ACC112 (cell line): ENCODE measurements around the gene NRTN.
"Not testable (repeated sequence)": the region's sequence is repeated elsewhere in the genome, so short reads cannot be mapped to it uniquely, and the experiment has no call there.

ENCODE experiments used
- H2AFZ ChIP-seq: fragments of 200-600 bp; sonication (generic); one replicate; pipeline ENCODE4 v1.6.0; 2017; ENCODE audit warnings: antibody characterized with exemption, low read length; ENCODE audit not compliant: unreplicated experiment
- H3K27ac ChIP-seq: fragments of 200-600 bp; sonication (generic); 2 replicates; pipeline ENCODE4 v1.5.1; 2014; ENCODE audit warnings: low read depth, mild to moderate bottlenecking, antibody characterized with exemption, low read length, moderate library complexity
- H3K27me3 ChIP-seq: fragments of 200-600 bp; sonication (generic); 2 replicates; pipeline ENCODE4 v1.6.1; 2014; ENCODE audit warnings: mild to moderate bottlenecking, antibody characterized with exemption, low read length, moderate library complexity, mixed read lengths; ENCODE audit not compliant: insufficient read depth
- H3K36me3 ChIP-seq: fragments of 200-600 bp; sonication (generic); 2 replicates; pipeline ENCODE4 v1.6.1; 2016; ENCODE audit warnings: mild to moderate bottlenecking, antibody characterized with exemption, low read length, moderate library complexity, mixed read lengths; ENCODE audit not compliant: insufficient read depth
- H3K4me1 ChIP-seq: fragments of 200-600 bp; sonication (generic); one replicate; pipeline ENCODE4 v1.6.1; 2016; ENCODE audit warnings: low read length, mixed read lengths; ENCODE audit not compliant: insufficient read depth, unreplicated experiment, control insufficient read depth
- H3K4me3 ChIP-seq: fragments of 200-600 bp; sonication (generic); 2 replicates; pipeline ENCODE4 v1.5.1; 2014; ENCODE audit warnings: mild to moderate bottlenecking, low read depth, low read length
- H3K79me2 ChIP-seq: fragments of 200-600 bp; sonication (generic); one replicate; pipeline ENCODE4 v1.6.0; 2016; ENCODE audit warnings: low read length; ENCODE audit not compliant: control insufficient read depth, unreplicated experiment, insufficient read depth

The NRTN gene

DNA sequence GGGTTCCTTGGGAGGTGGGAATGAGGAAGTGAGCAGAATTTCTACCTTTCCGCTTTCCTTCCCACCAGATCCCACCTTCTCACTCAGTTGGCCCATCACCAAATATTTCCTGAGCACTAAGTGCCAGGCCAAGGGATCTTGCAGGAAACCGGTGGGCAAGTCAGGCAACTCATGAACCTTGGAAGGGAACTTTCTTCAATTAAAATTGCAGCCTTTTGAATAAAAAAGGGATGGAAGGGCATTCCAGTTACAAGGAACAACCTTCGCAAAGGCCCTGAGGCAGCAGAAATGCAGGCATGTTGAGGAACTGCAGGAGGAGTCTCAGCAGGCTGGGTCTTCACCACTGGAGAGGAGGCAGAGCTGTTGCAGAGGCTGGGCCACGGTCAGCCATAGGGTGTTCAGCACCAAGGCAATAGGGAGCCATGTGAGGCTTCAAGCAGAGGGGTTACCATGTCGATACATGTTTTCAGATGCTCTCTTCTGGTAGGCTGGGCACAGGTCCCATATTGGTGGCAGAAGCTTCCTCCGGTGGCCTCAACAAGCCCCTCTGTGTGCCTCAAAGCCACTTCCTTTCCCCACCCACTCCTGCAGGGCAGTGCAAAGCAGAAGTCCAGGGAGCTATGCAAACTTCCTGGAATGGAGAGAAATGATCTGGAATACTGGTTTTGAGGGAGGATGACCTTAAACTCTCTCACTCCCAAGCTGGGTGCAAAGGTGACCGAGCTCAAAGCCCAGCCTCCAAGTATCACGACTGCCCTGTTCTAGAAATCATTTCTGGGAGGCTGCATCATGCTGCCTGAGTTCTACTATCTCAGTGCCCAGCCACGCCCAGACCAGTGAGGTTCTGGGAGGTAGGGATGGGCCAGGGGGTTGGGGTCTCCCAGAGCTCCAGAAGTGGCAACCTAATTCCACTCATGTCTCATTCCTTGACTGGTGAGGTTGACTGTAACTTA, 34.5 kb downstream of the NRTN start, which contains the start of gene FUT6:
FUT6 (minus strand) TSS at position 638 of the 953 bp plus-strand sequence. CDS start 7,135 bp downstream, outside the sequence.
- no peak within 1 kb of the TSS for H2AFZ ChIP-seq

DNA sequence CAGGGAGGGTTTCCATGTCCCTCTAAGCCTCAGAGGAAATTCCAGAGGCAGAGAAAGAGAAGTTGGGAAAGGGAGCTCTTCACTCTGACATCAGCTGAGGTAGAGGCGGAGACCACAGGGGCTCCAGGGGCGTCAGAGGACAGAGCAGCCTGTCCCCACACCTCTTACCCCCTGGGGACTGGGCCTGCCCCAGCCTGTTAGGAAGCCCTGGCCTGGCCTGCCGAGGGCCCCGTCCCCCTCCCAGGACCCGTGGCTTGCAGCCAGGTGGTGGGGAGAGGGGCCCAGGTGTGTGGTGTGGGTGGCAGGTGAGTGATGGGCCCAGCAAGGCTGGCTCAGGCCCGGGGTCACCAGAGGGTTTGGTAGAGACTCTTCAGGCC, 36.9 kb downstream of the NRTN start:
- not testable (repeated sequence) for H3K4me1 ChIP-seq, H2AFZ ChIP-seq, H3K27me3 ChIP-seq, H3K4me3 ChIP-seq, H3K27ac ChIP-seq, H3K79me2 ChIP-seq, H3K36me3 ChIP-seq

More for the DNA sequence above, 34.5 kb downstream of the NRTN start, which contains the start of gene FUT6:
- Histone ChIP-seq H3K4me3 (no peak within 1 kb of the TSS), H3K36me3 (no peaks in the 10 kb centered on the region), H3K79me2 (no peaks in the 10 kb centered on the region), H3K4me1 (no peaks in the 10 kb centered on the region), H3K27ac (no peak within 1 kb of the TSS), H3K27me3 (no peaks in the 10 kb centered on the region)

DNA sequence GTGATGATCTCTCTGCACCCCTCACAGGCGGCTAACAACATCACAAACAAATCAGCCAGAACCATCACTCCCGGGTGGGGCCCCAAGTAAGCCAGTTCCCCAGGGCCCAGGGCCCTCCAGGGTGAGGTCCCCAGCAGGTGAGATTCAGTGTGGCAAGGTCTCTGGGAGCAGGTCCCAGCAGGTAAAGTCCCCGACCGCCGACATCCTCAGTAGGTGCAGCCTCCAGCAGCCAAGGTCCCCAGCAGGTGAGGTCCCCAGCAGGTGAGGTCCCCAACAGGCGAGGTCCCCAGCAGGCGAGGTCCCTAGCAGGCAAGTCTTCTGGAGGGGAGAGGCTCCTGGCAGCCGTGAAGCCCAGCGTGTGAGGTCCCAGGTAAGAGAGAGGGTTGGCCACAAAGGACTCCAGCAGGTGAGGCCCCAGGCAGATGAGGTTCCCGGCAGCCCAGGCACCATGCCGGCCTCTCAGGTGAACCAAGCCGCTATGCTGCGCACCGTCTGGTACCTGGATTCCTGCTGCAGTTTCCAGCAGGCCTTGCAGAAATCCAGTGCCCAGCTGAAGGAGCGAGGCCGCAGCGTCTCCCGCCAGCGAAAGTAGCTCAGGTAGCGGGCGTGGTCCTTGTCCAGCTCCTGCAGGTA, 38.5 kb downstream of the NRTN start:
- Histone ChIP-seq H3K36me3 (no peaks in the 10 kb centered on the region), H3K79me2 (no peaks in the 10 kb centered on the region), H3K4me3 (no peak overlapping the region), H3K27ac (no peak overlapping the region), H3K4me1 (no peaks in the 10 kb centered on the region), H3K27me3 (no peaks in the 10 kb centered on the region), H2AFZ (no peak overlapping the region)

DNA sequence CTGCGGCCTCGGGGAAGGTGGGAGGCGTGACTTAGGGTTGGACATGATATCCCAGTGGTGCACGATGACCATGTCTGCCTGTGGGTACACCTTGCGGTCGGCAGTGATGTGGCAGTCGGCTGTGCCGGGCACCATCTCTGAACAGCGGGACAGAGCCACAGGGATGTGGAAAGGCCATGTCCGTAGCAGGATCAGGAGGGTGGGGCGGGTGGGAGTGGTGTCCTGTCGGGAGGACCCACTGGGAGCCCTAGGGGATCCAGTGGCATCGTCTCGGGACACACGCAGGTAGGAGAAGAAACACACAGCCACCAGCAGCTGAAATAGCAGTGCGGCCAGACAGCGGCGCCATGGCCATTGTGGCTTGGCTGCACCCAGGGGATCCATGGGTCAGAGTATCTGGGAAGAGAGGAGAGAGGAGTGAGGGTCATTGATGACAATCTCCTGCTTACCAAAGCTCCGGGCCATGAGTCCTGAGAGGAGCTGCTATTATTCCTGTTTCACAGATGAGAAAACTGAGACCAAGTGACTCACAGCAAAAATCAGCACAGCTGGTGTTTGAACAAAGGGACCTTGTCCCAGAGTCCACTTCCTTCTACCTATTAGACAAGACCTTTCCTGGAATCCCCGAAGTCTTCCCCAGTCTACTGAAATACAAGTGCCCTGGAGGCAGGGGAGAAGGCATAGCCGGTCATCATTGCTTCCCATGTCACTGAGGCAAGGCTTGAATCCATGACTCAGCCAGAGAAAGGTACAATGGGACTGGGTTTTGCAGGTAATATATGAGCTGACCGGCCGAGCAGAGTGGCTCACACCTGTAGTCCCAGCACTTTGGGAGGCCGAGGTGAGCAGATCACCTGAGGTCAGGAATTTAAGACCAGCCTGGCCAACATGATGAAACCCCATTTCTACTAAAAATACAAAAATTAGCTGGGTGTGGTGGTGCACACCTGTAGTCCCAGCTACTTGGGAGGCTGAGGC, 39.9 kb downstream of the NRTN start:
- H2AFZ ChIP-seq: no peak overlapping the region
- H3K4me3 ChIP-seq: no peak overlapping the region

DNA sequence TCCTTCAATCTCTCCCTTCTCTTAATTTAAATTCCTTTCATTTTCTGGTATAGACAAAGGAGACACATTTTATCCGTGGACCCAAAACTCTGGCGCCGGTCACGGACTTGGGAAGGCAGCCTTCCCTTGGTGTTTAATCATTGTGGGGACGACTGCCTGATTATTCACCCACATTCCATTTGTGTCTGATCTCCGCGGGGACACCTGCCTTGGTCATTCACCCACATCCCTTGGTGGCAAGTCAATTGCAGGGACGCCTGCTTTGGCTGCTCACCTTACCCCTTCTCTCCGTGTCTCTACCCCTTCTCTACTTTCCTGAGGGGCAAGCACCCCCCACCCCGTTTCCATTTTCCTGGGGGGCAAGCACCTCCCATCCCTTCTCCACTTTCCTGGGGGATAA, 43.0 kb downstream of the NRTN start:
- not testable (repeated sequence) for H3K4me3 ChIP-seq, H3K27ac ChIP-seq, H3K4me1 ChIP-seq, H3K79me2 ChIP-seq, H2AFZ ChIP-seq, H3K27me3 ChIP-seq, H3K36me3 ChIP-seq

More for the DNA sequence above, 39.9 kb downstream of the NRTN start:
- no peaks in the 10 kb centered on the region for H3K27me3 ChIP-seq
- no peaks in the 10 kb centered on the region for H3K36me3 ChIP-seq
- no peaks in the 10 kb centered on the region for H3K4me1 ChIP-seq
- H3K27ac ChIP-seq: no peak overlapping the region
- H3K79me2 ChIP-seq: no peaks in the 10 kb centered on the region

DNA sequence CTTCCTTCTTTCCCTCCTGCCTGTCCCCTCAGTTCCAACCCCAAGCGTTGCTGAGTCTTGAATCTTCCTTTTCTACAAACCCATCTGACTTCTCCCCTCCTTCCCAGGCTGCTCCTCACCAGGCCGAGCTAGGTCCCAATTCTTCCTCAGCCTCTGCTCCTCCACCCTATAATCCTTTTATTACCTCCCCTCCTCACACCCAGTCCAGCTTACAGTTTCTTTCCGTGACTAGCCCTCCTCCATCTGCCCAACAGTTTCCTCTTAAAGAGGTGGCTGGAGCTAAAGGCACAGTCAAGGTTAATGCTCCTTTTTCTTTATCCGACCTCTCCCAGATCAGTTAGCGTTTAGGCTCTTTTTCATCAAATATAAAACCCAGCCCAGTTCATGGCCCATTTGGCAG, 43.8 kb downstream of the NRTN start:
- H3K4me1 ChIP-seq, H3K27ac ChIP-seq, H3K79me2 ChIP-seq, H2AFZ ChIP-seq, H3K36me3 ChIP-seq, H3K4me3 ChIP-seq, H3K27me3 ChIP-seq: not testable (repeated sequence)

DNA sequence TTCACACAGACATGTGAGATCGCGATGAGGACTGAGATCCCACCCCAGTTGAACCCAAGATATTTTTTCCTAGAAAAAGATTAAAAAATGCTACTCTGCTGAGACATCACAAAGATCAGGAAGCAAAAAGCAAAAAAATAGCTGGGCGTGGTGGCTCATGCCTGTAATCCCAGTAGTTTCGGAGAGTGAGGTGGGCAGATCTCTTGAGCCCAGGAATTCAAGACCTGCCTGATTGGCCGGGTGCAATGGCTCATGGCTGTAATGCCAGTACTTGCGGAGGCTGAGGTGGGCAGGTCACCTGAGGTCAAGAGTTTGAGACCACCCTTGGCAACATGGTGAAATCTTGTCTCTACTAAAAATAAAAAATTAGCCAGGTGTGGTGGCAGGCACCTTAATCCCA, 45.3 kb downstream of the NRTN start:
- no peaks in the 10 kb centered on the region for H3K79me2 ChIP-seq
- no peak overlapping the region for H3K4me3 ChIP-seq
- no peak overlapping the region for H3K27ac ChIP-seq
- no peaks in the 10 kb centered on the region for H3K4me1 ChIP-seq
- no peaks in the 10 kb centered on the region for H3K36me3 ChIP-seq
- 0 out of 2 replicates have a peak, but pooled peaks cover 2% of the 10 kb centered on the region for H3K27me3 ChIP-seq
- H2AFZ ChIP-seq: no peak overlapping the region

DNA sequence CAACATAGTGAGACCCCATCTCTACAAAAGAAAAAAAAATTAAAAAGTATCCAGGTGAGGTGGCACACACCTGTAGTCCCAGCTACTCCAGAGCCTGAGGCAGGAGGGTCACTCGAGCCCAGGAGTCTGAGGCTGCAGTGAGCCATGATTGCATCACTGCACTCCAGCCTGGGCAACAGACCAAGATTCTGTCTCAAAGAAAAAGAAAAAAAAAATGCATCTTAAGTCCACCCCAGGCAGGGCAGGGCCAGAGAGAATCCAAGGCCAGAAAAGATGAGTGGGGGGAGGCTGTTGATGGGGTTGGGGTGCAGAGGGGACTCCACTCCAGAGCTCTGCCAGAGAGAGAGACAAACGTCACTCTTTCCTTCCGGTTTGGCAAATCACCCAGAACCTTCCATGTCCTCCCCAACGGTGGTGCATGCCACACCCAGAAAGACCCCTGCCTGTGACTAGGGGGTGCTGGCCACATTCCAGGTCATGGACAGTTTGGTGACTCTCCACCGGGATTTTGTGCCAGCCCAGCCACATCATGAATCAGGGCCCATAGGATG, 46.0 kb downstream of the NRTN start:
- H3K27me3 ChIP-seq: peaks cover 9% of the 10 kb centered on the region; the same call in 1 of the 2 replicates

DNA sequence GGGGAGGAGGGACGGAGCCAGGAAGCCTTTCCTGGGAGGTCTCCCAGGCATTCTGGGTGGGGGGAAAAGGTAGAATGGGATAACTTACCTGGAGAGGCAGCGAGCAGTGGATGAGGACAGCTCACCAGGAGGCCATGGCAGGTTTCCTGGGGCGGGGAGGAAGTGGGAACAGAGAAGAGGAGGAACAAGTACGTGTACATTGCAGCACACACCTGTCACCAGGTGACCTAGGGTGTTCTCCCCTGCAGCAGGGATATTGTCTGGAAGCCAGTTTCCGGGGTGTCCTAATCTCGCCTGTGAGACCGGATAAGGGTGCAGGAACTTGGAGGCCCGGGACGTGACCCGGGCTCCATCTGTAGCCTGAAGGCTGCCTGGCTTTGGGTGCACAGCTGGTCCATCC, 46.4 kb downstream of the NRTN start, which contains the start of gene FUT3:
FUT3 (minus strand) TSS at position 148 of the 400 bp plus-strand sequence.
- Histone ChIP-seq H3K4me3 (no peak within 1 kb of the TSS), H3K27me3 (peaks cover 9% of the 10 kb centered on the region; the same call in 1 of the 2 replicates), H3K27ac (no peak within 1 kb of the TSS), H3K79me2 (no peaks in the 10 kb centered on the region), H3K4me1 (no peaks in the 10 kb centered on the region), H2AFZ (no peak within 1 kb of the TSS), H3K36me3 (no peaks in the 10 kb centered on the region)

More for the DNA sequence above, 46.0 kb downstream of the NRTN start:
- Histone ChIP-seq H2AFZ (no peak overlapping the region), H3K79me2 (no peaks in the 10 kb centered on the region), H3K4me3 (no peak overlapping the region), H3K36me3 (no peaks in the 10 kb centered on the region), H3K27ac (no peak overlapping the region), H3K4me1 (no peaks in the 10 kb centered on the region)

DNA sequence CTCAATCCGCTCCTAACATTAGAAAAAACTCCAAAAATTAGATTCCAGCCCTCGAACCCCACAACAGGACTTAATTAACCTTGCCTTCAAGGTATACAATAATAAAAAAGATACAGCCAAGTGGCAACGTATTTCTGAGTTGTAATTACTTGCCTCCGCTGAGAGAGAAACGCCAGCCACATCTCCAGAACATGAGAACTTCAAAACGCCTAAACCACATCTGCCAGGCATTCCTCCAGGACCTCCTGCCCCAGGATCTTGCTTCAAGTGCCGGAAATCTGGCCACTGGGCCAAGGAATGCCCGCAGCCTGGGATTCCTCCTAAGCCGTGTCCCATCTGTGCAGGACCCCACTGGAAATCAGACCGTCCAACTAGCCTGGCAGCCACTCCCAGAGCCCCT, 49.3 kb downstream of the NRTN start:
- not testable (repeated sequence) for H3K4me3 ChIP-seq, H3K27me3 ChIP-seq, H2AFZ ChIP-seq, H3K27ac ChIP-seq, H3K79me2 ChIP-seq, H3K36me3 ChIP-seq, H3K4me1 ChIP-seq
